Ecto neural progenitor cell (in vitro differentiated cells): Measurements from ENCODE around the gene CMC4.

Experiments used
- DNase-seq: peaks from one replicate; pipeline ENCODE4 v3.0.0-alpha.2; 2018; ENCODE audit warnings: low spot score

The CMC4 gene

DNA sequence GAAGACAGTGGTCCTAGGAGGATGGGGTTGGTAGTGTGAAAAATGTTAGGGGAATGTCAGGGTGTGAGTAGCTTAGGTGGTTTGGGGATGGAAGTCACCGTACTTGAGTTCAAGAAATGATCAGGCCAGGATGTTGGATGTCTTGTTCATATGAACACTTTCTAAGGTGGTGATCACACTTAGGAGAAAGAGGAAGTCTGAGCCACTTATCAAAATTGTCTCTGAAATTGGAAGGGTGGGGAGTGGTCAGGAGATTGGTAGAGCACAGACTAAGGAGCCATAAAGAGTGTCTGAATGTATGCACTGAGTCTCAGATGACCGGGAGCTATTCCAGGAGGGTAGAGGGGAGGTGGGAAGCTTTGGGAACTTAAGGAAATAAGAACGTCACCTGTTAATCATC lies 17.3 kb downstream of the CMC4 start:
- no peak for DNase-seq

DNA sequence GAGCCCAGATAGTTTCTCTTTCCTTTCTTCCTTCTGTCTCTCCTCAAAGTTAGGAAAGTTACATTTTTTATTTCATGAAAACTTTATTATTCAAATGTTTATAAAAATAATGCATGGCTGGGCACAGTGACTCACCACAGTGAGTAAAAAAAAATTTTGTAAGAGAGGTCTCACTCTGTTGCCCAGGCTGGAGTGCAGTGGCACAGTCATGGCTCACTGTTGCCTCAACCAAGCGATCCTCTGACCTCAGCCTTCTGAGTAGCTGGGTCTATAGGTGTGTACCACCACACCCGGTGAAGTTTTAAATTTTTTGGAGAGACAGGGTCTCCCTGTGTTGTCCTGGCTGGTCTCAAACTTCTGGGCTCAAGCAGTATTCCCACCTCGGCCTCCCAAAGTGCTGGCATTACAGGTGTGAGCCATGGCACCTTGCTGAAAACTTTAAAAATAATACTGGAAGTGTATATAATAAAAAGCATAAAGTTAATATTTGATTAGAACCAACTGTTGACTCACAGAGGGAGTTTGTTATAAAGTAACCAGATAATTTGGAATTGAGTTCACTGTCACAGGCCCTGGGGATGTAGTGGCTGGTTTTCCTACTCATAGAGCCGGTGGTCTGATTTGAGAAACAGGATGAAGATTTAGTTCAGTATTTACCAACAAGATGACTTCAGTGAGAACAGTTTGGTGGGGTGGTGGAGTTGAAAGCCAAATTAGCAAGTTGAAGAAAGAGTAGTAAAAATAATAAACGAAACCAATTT lies 18.0 kb downstream of the CMC4 start:
- no peak for DNase-seq

DNA sequence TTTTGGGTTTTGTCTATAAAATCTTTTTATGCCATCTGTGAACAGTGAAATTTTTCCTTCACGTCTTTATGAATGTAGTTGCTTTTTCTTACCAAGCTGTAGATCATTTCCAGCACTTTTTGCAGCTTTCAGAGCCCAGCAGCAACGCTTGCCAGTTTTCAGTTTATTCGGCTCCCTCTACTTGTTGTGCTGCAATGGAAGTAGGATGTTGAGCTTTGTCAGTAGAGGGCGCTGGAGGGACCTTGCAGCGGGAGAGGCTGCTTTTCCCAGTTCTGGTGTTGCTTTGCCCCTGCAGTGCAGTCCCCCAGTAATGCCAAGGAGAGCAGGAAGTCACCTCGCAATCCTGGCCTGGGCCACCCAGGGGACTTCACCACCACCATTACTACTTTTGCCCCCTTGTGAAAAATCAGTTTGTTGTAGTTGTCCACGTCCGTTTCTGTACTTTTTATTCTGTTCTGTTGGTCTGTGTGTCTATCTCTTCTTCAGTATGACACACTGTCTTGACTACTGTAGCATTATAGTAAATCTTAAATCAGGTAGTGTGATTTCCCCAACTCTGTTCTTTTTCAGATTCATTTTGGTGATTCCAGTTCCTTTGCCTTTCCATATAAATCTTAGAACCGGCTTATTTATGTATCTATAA lies 21.8 kb downstream of the CMC4 start:
- DNase-seq, result peak; percentile 61

DNA sequence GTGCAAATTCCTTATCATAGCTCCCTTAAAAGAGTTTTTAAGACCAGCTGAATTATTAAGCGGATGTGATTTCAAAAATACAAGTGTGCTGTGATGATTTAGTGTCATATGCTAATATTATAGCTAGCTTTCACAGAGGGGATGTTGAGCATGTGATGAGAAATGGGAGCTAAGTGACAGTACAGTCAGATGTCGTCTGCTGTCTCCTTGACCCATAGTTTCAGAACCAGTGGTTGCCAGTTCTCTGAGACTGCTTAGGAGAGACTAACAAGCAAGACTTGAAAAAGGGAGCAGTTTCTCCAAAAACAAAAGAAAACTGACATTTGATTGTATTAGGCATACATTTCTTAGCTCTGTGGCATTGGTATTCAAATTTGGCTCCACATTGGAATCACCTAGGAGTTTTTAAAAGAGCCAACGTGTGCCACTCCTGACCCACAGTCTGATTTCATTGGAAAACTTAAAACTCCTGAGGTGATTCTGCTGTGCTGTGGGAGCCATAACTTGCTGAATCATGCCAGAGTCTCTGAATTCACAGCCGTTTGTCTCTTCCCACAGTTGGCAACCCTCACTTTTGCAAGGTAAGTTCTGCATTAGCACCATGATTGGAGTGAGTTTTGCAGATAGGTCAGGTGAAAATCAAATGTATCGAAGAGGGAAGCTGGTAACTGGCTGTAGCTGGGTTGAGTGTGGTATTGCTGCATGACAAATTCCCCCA lies 24.0 kb downstream of the CMC4 start:
- no peak for DNase-seq

DNA sequence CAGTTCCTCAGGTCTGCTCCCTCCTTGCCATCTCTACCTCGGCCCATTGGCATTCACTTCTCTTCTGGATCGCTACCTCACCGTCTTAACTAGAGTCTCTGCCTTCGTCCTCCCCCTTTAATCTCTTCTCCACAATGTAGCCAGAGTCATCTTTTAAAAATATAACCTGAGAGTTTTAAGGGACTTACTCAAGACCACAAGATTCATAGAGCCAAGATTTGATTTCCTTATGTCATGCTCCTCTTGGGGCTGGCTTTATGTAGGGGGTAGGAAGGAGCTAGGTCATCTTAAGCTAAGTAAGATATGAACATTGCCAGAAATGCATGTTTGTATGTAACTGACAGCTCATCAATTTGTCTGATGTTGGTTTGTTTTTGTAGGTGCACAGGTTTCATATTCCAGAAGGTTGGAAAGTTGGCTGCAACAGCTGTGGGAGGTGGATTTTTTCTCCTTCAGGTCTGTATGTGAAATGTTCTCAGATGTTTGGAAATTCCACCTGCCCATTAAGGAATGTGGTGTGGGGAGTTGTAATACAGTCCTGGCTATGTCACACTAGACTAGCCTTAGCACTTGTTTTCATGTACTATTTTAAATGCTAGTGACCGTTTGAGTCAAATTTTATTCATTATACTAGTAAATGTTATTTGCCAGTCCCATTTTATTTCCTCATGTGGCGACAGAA lies 24.7 kb downstream of the CMC4 start:
- no peak for DNase-seq

DNA sequence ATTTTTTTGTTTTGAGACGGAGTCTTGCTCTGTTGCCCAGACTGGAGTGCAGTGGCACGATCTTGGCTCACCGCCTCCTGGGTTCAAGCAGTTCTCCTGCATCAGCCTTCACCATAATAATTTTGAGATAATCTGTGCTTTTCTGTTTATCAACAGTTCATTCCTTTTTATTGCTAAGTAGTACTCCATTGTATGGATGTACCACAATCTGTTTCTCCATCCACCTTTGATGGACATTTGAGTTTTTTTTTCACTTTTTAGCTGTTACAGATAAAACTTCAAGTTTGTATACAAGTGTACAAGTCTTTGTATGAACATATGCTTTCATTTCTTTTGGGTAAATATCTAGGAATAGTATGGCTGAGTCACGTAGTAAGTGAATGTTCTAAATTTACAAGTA lies 35.2 kb downstream of the CMC4 start:
- no peak for DNase-seq

DNA sequence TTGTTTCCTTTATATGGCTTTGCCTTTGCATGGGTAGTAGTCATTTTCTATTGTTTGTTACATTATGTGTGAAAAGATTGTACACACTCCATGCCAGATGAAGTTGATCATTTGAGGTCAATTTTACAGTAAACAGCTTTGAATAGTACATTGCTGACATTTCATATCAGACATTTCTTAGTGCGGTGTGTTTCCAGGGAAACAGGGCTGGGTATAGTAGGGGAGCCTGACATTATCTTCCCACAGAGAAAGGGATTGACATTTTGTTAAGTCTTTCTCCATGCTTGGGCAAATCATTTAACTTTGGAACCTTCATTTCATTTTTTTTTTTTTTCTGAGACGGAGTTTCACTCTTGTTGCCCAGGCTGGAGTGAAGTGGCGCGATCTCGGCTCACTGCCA lies 39.3 kb downstream of the CMC4 start:
- no peak for DNase-seq

DNA sequence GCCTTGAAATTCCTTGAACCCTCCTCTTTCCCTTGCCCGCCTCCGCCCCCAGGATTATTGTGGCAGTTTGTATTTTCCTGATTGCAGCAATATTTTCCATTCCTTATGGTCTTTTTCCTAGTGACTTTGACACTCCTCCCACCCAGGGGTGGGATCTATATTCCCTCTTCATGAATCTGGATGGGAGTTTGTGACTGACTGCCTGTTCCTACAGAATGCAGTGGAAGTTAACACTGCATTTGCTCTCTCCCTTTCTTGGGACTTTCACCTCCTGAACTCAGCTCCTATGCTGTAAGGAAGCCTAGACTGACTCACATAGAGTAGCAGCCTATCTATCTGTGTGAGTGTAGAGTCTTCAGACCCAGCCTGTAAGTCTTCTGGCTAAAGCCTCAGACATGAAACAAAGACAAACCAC lies 42.1 kb downstream of the CMC4 start:
- DNase-seq, result no peak

DNA sequence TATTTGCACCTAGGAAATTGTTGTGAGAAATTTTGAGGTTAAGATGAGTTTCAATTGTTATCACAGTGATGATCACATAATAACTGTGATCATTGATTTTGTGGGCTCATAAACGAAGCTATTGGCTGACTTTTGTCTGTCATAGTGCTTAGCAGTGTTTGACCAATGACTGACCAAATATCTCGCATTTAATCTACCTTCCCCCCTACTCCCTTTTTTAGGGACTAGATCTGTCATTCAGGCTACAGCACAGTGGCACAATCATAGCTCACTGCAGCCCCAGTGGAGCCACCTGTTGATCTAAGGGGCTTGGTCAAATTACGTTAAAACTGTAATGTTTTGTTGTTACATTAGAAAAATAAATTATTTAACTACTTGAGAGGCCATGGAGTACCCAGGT lies 42.8 kb downstream of the CMC4 start:
- DNase-seq, result no peak

DNA sequence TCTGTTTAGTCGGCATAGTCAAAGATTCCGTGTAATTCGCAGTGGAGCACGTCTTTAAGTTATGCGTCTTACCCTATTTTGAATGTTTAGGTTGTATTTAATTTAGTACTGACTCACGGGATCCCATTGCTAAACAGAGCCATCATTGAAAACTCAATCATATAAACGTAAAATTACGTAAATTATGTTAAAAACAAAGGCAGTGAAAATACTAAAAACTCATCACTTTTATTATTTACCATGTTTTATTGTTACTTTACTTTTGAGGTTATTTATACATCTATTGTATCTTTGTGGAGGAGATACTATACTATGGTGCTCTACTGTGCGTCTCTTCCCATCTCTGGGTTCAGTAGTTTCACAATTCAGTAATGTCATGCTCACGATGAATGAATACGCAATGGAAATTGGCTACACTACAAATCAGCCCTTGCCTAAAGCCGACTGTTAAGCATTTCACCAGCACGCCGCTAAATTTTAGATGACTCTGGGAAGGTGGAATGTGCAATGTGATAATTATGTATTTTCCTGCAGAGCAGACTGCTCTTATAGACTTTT lies 43.3 kb downstream of the CMC4 start:
- DNase-seq, result no peak

DNA sequence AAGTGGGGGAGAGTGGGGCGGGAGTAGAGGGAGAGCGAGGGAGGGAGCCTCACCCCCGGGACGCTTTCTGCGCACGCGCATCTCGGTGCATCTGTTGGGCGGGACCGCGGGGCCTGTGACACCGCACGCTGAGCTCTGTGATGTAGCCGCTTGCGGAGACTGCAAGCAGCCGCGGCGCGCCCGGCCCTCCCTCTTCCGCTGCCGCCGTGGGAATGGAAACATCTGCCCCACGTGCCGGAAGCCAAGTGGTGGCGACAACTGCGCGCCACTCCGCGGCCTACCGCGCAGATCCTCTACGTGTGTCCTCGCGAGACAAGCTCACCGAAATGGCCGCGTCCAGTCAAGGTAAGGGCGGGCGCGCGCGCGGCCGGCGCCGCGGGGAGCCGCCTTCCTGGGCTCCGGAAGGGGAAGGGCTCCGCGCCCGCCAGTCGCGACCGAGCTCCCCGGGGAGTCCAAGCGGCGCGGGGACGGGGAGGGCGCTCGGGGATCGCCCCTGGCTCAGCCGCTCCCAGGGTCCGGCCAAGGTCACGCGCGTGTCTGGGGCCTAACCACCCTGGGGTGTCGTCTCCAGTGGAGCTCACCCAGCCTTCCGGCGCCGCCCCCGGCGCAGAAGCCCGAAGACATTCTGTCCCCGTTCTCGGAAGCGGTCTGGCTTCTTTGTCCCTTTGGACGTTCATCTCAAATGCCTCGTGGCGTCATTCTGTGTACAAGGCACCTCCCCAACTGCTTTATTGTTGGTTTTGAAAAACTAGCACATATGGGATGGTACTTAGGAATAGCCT lies 44.0 kb downstream of the CMC4 start, which contains the start of gene FUNDC2:
TSS of gene FUNDC2 (plus strand) at position 118 of the 782 bp plus-strand sequence. CDS start at position 213, 95 bp downstream.
- DNase-seq, result peak; percentile 90

DNA sequence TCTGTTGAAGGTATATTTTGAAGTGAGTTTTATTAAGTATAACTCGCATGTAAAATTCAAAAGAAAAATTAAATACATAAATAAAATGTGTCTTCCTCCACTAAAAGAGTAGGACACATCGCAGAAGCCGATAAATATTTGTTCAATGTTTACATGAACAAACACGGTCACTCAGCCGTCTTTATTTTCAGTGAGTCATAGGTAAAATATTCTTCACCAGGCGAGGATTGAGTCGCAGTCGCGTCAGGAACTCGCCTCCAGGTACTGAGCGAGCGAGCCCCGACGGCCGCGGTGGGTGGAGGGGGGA lies 44.6 kb downstream of the CMC4 start:
- DNase-seq, result no peak

DNA sequence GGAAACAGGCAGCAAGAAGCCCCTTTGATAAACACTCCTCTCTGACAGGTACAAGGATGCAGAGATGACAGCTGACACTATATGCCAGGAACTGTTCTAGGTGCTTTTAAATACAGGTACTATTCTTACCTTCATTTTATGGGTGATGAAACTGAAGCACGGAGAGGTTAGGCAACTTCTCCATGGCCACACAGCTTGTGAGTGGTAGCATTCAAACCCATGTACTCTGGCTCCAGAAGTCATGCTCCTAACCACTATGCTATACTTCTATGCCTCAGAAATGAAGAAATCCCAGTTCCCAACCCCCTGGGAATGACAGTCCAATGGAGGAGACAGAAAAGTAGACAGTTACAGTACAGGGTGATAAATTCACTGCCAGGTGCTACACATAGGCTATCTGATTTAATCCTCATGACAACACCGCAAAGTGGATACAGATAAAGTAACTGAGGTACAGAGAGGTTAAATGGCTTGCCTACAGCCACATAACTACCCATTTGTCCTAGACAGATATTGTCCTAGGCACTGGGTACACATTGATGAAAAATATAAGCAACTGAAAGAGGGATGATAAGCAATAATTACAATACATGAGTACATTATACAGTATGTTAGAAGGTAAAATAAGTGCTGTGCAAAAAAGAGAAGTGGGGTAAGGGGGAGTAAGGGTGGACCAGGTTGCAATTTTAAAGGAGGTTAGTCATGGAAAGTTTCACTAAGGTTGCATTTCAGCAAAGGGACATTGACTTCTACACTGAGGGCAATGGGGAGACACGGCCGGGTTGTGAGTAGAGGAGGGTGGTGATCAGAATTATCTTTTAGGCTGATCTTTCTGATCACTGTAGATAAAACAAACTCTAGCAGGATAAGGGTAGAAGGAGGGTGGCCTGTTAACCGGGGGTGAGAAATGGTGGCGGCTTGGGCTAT lies 46.8 kb downstream of the CMC4 start:
- DNase-seq, result no peak

DNA sequence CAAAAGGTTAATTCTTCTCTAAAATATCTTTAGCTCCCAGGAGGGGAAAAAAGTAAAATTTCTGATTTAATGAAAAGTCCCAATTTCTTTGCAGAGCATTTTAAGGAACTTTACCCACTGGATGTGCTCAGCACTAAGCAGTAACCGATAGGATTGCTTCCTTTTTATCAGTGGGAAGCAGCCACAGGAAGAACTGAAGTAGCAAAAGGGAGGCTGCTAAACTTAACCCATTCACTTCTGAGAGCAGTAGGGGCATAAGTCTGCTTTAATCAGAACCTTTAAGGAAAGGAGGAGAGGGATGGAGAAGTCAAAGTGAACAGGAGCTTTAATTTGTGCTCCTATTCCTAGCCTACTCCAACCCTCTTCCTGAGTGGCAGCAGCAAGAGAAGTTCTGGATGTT lies 48.4 kb downstream of the CMC4 start, which contains the start of gene F8:
TSS of gene F8 (minus strand) at position 139 of the 400 bp plus-strand sequence. CDS start 171 bp downstream, outside the sequence.
- no peak for DNase-seq

DNA sequence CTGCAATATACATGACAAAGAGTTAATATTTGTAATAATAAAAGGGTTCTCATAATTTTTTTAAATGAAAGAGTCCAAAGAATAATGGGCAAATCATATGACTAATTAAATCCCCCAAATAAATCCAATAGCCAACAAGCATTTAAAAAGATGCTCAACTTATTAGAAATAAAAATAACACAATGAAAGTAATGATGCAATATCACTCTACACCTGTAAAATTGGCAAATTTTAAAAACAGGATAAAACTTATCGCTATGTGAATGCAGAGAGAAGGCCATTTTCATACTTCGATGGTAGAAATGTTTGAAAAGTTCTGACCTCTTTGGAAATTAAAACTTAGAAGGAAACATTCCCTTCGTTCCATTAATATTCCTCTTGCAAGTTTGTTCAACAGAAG lies 50.3 kb downstream of the CMC4 start:
- DNase-seq, result no peak
